Brain microvascular endothelial cell (primary cell): Measurements from ENCODE around the gene BTN2A1.

Experiments
- DNase-seq: peaks from one replicate; pipeline ENCODE4 v3.0.0-alpha.2; 2020
- H3K27ac ChIP-seq: fragments of 250-450 bp; sonication (Bioruptor Pico); 2 replicates; pipeline ENCODE4 v1.5.1; 2020; ENCODE audit warnings: mild to moderate bottlenecking, moderate library complexity
- H3K27me3 ChIP-seq: fragments of 250-450 bp; sonication (Bioruptor Pico); replicated peaks from 2 replicates; pipeline ENCODE4 v1.5.1; 2020; ENCODE audit warnings: mild to moderate bottlenecking
- H3K36me3 ChIP-seq: fragments of 250-450 bp; sonication (Bioruptor Pico); replicated peaks from 2 replicates; pipeline ENCODE4 v1.5.1; 2020; ENCODE audit warnings: mild to moderate bottlenecking
- H3K4me3 ChIP-seq: 2 replicates; pipeline ENCODE4 v1.5.1; 2011; ENCODE audit warnings: low read depth, mild to moderate bottlenecking, control low read depth, low read length, moderate library complexity
- in situ Hi-C: cut with HindIII; loops from 2 replicates; pipeline ENCODE4 v1.10.0; 2017; ENCODE audit warnings: low sequenced_read_pairs, low pct_ligation_motif_present
- TF ChIP-seq, protein P1 (sequence below): IDR thresholded peaks from 2 replicates; pipeline ENCODE4 v1.5.1; 2011; ENCODE audit warnings: low read depth, mild to moderate bottlenecking, moderate library complexity, low read length, control low read depth, inconsistent platforms; ENCODE audit errors: missing control alignments

BTN2A1 gene

DNA sequence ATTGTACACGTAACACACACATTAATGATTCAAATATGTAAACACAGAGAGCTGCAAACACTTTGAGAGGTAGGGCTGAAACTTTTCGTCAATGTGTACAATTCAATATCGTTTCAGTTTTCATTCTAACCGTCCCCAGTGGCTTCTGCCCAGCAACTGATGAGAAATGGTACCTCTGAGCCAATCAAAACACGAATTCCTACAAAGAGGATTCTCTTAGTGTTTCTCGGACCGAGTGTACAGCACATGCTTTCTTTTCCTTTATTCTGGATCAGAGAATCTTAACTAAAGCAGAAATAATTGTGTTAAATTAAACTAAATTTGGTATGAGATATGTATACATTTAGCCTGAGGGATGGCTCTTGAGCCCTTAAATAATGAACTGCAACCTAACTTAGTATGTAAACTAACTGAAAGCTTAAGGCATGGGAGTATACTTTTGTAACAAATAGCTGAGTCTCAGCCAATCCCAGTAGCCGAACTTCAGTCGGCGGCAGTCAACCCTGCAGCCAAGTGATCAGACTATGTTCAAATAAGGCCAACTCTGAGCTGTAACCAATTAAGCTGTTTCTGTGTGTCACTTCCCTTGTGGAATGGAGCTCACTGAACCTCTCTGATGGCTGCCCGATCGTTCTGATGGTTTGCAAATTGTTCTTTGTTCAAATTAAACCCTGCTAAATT is 16.1 kb downstream of the BTN2A1 start:
- in situ Hi-C loops = no loop called here
- Histone ChIP-seq H3K27me3 (no peaks in the 10 kb centered on the region), H3K36me3 (peaks cover 3% of the 10 kb centered on the region), H3K27ac (peak overlapping the region; percentile 89), H3K4me3 (peak overlapping the region; percentile 47)
- peak; percentile 92 for DNase-seq
- TF ChIP-seq, protein P1, sequence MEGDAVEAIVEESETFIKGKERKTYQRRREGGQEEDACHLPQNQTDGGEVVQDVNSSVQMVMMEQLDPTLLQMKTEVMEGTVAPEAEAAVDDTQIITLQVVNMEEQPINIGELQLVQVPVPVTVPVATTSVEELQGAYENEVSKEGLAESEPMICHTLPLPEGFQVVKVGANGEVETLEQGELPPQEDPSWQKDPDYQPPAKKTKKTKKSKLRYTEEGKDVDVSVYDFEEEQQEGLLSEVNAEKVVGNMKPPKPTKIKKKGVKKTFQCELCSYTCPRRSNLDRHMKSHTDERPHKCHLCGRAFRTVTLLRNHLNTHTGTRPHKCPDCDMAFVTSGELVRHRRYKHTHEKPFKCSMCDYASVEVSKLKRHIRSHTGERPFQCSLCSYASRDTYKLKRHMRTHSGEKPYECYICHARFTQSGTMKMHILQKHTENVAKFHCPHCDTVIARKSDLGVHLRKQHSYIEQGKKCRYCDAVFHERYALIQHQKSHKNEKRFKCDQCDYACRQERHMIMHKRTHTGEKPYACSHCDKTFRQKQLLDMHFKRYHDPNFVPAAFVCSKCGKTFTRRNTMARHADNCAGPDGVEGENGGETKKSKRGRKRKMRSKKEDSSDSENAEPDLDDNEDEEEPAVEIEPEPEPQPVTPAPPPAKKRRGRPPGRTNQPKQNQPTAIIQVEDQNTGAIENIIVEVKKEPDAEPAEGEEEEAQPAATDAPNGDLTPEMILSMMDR = no peak

DNA sequence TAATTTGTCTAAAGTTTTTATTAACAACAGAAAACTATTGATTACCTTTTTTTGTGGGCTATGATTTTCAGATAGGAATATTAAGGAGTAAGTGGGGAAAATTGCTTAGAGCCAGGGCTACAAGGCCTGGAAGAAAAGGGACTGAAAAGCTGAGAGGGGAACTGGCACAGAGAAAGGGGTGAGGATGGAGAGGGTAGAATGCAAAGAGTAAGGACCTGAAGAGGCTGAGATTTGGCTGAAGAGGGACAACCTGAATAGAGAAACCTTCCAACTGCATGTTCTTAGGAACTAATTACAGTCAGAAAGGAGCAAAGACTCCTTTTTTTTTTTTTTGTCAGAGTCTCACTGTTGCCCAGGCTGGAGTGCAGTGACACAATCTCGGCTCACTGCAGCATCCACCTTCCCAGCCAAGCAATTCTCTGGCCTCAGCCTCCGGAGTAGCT is 16.7 kb downstream of the BTN2A1 start:
- no peak for DNase-seq
- TF ChIP-seq, protein P1 = no peak
- in situ Hi-C loops = no loop called here
- H3K27ac ChIP-seq = peak overlapping the region; percentile 89
- no peaks in the 10 kb centered on the region for H3K36me3 ChIP-seq
- H3K4me3 ChIP-seq = peak overlapping the region; percentile 47
- H3K27me3 ChIP-seq = no peaks in the 10 kb centered on the region

DNA sequence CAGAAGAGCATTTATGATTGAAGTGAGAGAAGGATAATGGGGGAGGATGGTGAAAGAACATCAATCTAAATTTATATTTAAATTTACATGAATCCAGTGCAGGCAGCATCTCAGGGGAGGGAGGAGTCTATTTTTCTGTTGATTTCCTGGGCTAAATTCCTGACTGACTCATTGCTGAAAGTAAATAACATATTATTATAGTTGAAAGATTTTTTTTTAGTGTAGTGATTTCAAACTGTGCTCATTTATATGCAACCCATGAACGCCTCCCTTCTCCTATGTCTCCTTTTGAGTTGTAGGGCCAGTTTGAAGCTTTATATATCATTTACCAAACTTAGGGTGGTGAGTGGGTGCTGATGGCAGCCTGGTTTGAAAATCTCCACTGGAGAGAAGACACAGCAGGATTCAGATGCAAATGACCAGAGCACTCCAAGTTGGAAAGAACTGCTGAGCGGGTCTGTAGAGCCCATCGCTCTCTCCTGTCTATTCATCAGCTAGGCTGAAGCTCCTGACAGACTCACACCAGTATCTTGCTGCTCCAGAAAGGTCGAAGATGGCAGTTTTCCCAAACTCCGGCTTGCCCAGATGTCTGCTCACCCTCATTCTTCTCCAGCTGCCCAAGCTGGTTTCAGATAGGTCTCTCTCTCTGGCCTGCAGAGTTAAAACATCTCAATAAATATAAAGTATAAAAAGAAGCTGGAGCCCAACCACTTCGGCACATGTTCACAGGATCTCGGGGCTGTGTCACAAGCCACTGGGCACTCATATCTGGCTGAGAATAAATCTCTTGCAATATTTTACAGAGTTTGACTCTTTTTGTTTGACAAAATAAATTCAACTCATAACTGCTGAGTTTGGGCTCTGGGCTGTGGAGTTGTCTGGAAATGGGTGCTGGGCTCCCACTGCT is 18.3 kb downstream of the BTN2A1 start:
- TF ChIP-seq, protein P1 = no peak
- Histone ChIP-seq H3K27me3 (no peaks in the 10 kb centered on the region), H3K27ac (no peak overlapping the region), H3K36me3 (no peaks in the 10 kb centered on the region), H3K4me3 (no peak overlapping the region)
- in situ Hi-C loops = no loop called here
- no peak for DNase-seq

DNA sequence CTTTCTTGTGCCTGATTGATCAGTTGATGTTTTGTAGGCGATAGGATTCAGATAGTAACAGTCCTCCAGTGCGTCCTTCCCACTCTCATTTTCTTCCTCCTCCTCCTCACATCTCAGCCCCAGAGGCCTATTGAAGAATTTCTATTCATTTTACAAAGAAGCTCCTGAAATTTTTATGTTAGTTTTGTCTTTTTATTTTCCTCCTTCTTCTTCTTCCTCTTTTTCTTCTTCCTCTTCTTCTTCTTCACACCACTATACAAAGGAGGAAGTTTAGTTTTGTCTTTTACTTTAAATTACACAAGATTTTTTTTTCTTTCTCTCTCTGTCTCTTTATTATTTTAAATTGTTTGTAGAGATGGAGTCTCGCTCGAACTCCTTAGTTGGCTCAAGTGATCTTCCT is 19.1 kb downstream of the BTN2A1 start:
- Histone ChIP-seq H3K36me3 (no peaks in the 10 kb centered on the region), H3K27ac (no peak overlapping the region), H3K4me3 (no peak overlapping the region), H3K27me3 (no peaks in the 10 kb centered on the region)
- DNase-seq = no peak
- TF ChIP-seq, protein P1 = no peak
- in situ Hi-C loops = no loop called here

DNA sequence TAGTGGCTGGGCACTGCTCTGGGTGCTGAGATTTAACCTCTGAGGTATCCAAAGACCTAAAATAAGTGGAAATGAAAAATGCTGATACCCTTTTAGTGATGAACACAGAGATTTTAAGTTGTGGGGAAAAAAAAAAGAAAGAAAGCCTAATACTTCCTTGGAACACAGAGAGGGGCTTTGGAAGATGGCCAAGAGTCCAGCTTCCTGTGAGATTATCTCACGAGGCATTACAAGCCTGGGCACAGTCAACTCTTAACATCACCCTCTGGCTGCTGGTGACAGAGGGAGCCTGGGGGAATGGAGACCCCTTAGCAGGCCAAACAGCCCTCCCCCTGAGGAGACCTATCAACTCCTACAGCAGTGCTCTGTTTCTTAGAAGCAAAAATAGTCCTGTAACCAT is 19.7 kb downstream of the BTN2A1 start:
- Histone ChIP-seq H3K4me3 (no peak overlapping the region), H3K27ac (no peak overlapping the region), H3K36me3 (no peaks in the 10 kb centered on the region), H3K27me3 (no peaks in the 10 kb centered on the region)
- DNase-seq = no peak
- in situ Hi-C loops = no loop called here
- TF ChIP-seq, protein P1 = no peak
